GM12873 (cell line): ENCODE data around the gene ANKRD2.

ENCODE experiments used
- TF ChIP-seq, protein P1 (sequence below): IDR thresholded peaks from 2 replicates; pipeline ENCODE4 v1.5.1; 2012; ENCODE audit warnings: low read depth, mild to moderate bottlenecking, moderate library complexity, low read length, control low read depth; ENCODE audit not compliant: insufficient read depth; ENCODE audit errors: missing control alignments

The ANKRD2 gene

GRCh38 chr10:97566336-97566996 is 6.1 kb upstream of the ANKRD2 start:
- TF ChIP-seq, protein P1, sequence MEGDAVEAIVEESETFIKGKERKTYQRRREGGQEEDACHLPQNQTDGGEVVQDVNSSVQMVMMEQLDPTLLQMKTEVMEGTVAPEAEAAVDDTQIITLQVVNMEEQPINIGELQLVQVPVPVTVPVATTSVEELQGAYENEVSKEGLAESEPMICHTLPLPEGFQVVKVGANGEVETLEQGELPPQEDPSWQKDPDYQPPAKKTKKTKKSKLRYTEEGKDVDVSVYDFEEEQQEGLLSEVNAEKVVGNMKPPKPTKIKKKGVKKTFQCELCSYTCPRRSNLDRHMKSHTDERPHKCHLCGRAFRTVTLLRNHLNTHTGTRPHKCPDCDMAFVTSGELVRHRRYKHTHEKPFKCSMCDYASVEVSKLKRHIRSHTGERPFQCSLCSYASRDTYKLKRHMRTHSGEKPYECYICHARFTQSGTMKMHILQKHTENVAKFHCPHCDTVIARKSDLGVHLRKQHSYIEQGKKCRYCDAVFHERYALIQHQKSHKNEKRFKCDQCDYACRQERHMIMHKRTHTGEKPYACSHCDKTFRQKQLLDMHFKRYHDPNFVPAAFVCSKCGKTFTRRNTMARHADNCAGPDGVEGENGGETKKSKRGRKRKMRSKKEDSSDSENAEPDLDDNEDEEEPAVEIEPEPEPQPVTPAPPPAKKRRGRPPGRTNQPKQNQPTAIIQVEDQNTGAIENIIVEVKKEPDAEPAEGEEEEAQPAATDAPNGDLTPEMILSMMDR, result no peak

DNA sequence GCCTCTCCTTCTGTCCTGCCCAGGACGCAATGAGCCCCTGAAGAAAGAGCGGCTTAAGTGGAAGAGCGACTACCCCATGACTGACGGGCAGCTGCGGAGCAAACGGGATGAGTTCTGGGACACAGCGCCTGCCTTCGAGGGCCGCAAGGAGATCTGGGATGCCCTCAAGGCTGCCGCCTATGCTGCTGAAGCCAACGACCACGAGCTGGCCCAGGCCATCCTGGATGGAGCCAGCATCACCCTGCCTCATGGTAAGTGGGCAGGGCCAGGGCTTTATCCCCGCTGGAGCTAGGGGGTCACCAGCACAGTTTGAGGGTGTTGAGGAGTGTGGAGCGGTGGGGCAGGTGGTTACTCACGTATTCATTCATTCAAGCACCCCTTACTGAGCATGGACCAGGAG is 4.7 kb upstream of the ANKRD2 start:
- TF ChIP-seq, protein P1, result no peak

DNA sequence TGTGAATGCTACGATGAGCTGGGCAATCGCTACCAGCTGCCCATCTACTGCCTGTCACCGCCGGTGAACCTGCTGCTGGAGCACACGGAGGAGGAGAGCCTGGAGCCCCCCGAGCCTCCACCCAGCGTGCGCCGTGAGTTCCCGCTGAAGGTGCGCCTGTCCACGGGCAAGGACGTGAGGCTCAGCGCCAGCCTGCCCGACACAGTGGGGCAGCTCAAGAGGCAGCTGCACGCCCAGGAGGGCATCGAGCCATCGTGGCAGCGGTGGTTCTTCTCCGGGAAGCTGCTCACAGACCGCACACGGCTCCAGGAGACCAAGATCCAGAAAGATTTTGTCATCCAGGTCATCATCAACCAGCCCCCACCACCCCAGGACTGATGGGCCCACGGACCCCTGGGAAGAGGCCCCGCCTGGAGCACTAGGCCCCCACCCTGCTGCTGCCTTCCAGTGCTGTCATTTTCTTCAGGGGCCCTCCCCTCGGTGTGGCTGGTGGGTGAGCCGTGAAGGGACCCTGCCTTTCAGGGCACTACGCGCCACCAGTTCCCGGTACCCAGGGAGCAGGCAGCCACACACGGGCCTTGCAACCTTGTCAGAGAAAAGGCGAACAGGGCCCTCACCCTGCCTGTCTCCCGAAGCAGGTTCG is 2.3 kb upstream of the ANKRD2 start:
- TF ChIP-seq, protein P1, result no peak

- TF ChIP-seq, protein P1, result no peak
These were observed 1.6 kb upstream of the ANKRD2 start for GRCh38 chr10:97570789-97571471.

GRCh38 chr10:97571622-97572021 is 957 bp upstream of the ANKRD2 start:
- TF ChIP-seq, protein P1, result no peak

GRCh38 chr10:97573021-97573420 is 442 bp downstream of the ANKRD2 start:
- TF ChIP-seq, protein P1, result no peak

- TF ChIP-seq, protein P1, result no peak
These were observed 1.1 kb downstream of the ANKRD2 start for GRCh38 chr10:97573672-97574071.
